Mononuclear cell (primary cell): Measurements from ENCODE around the gene BRD7. TPM values are rescaled to one million over a fixed set of nuclear protein-coding genes. Genes with fewer than 3 reads are reported as not detected.
"Not testable (repeated sequence)": the region's sequence is repeated elsewhere in the genome, so short reads cannot be mapped to it uniquely, and the experiment has no call there.

ENCODE experiments used
- H3K27me3 ChIP-seq: 2 replicates; pipeline ENCODE4 v1.6.0; 2011; ENCODE audit warnings: low read length, control low read depth; ENCODE audit not compliant: insufficient read depth
- H3K4me1 ChIP-seq: 2 replicates; pipeline ENCODE4 v1.5.1; 2011; ENCODE audit warnings: mild to moderate bottlenecking, low read length, control low read depth; ENCODE audit not compliant: insufficient read depth
- H3K4me3 ChIP-seq: 2 replicates; pipeline ENCODE4 v1.5.1; 2011; ENCODE audit warnings: mild to moderate bottlenecking, low read length, moderate library complexity
- H3K9me3 ChIP-seq: 2 replicates; pipeline ENCODE4 v1.5.1; 2011; ENCODE audit warnings: low read depth, mild to moderate bottlenecking, control low read depth, low read length
- total RNA-seq: library from RNA; depleted of rRNA; stranded (reverse); fragments of >200 nt; gene quantifications from one replicate; pipeline ENCODE4 v1.2.3, GENCODE V29; 2012

The BRD7 gene
- total RNA-seq, 1 donor, result 55.3 TPM

- Histone ChIP-seq H3K27me3 (no peaks in the 10 kb centered on the region), H3K4me3 (no peak overlapping the region), H3K4me1 (no peaks in the 10 kb centered on the region), H3K9me3 (no peaks in the 10 kb centered on the region)
Observed at GRCh38 chr16:50351952-50352351, 16.8 kb downstream of the BRD7 start.

GRCh38 chr16:50351116-50351515, 17.7 kb downstream of the BRD7 start:
- no peaks in the 10 kb centered on the region for H3K4me1 ChIP-seq
- H3K9me3 ChIP-seq, result no peaks in the 10 kb centered on the region
- no peak overlapping the region for H3K4me3 ChIP-seq

GRCh38 chr16:50345210-50345609, 23.6 kb downstream of the BRD7 start:
- H3K4me3 ChIP-seq, H3K27me3 ChIP-seq, H3K4me1 ChIP-seq, H3K9me3 ChIP-seq: not testable (repeated sequence)

More at GRCh38 chr16:50351116-50351515, 17.7 kb downstream of the BRD7 start:
- H3K27me3 ChIP-seq, result no peaks in the 10 kb centered on the region

- H3K27me3 ChIP-seq, H3K4me3 ChIP-seq, H3K4me1 ChIP-seq, H3K9me3 ChIP-seq: not testable (repeated sequence)
Observed at GRCh38 chr16:50343566-50343965, 25.2 kb downstream of the BRD7 start.

- peaks cover 24% of the 10 kb centered on the region for H3K4me1 ChIP-seq
- no peak overlapping the region for H3K4me3 ChIP-seq
- no peaks in the 10 kb centered on the region for H3K9me3 ChIP-seq
- H3K27me3 ChIP-seq, result no peaks in the 10 kb centered on the region
Observed at GRCh38 chr16:50340578-50340977, 28.2 kb downstream of the BRD7 start.

DNA sequence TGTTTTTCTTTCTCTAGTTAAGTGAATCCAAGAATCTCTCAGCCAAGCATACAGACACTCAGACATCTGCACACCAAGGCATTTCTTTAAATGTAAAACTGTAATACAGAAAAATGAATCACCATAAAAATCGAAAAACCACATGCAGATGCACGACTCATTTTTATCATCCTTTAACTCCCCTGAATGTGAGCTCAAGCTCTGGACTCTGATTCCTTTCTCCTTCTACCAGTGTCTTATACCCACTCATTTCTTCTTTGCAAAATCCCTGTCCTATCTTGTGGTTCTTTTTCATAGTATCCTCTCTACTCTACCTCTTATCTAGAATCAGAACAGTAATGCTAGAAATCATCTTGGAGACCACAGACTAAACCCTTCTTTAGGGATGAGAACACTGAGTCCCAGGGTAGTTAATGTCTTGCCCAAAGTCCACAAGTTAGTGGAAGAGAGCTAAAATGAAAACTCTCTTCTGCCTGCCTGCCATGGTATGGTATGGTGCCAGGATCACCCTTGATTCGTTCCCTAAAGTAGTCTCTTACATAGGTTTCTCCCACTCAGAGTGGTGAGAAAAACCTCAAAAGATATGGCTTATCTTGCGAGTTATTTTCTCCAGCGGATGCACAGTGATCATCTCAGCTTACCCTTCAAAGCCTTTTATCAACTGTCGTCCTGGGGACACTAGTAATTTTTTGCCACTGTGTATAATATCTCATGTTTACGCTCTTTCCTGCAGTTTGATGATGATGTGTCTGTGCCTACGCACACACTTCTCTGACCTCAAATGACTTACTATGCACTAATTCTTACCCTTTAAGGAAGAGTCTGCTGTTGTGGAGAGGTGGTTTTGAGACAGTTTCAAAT, 30.2 kb downstream of the BRD7 start:
- H3K4me3 ChIP-seq, result no peak overlapping the region
- no peaks in the 10 kb centered on the region for H3K27me3 ChIP-seq
- peaks cover 27% of the 10 kb centered on the region for H3K4me1 ChIP-seq
- no peaks in the 10 kb centered on the region for H3K9me3 ChIP-seq

DNA sequence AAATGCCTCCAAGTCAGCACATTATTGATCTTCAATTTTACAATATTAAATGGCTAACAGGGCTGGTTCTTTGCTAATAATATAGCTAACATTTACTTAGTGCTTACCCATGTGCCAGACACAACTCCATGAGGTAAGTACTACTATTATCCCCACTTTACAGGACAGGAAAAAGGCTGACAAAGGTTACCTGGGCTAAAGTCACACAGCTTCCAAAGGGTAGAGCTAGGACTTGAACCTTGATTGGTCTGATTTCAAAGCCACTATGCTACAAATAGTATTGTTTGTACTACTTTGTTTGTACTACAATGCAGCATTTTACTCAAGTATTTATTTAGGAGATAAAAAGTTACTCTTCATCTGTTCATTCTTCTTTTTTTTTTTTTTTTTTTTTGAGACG, 31.9 kb downstream of the BRD7 start:
- Histone ChIP-seq H3K9me3 (no peaks in the 10 kb centered on the region), H3K4me3 (no peak overlapping the region), H3K4me1 (peaks cover 27% of the 10 kb centered on the region), H3K27me3 (no peaks in the 10 kb centered on the region)

GRCh38 chr16:50335196-50335958, 33.4 kb downstream of the BRD7 start:
- Histone ChIP-seq H3K27me3 (no peaks in the 10 kb centered on the region), H3K4me3 (no peak overlapping the region), H3K9me3 (no peaks in the 10 kb centered on the region), H3K4me1 (peaks cover 27% of the 10 kb centered on the region)

DNA sequence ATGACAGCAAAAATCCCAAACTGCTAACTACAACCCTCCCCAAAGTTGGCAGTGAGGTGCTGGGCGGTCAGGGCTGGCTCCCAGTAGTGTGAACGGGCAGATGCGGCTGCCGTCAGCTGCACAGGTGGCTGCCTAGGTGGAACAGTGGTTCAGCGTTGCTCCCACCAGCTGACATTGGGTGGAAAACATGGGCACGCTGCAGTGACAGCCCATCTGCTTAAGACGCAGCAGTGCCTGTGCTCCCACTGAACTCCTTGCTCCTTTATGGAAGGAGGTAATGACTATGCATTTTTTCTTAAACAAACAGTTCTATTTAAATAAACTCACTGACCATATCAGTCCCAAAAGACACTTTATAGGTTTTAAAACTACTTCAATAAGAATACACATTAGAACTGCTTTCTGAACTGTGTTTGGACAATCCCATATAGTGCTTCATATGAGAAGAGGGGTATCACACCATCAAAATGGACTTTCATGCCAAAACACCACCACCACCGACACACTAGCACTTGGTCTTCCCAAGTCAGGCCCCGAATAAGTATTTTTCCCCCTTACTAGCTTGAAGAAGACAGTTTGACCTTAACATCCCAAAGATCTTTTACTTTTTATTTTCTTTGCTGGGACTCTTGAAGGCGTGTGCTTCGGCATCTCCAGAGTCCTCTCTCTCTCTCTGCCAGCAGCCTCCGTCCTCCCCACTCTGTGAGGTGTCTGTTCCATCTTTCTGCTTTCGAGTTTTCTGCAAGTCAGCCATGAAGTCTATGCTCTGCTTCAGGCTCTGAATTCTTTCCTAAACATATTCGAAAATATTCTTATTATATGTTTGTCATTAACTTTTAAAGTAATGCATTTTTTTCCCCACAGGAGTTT, 34.4 kb downstream of the BRD7 start:
- Histone ChIP-seq H3K4me1 (peaks cover 27% of the 10 kb centered on the region), H3K27me3 (no peaks in the 10 kb centered on the region), H3K4me3 (no peak overlapping the region), H3K9me3 (no peaks in the 10 kb centered on the region)

DNA sequence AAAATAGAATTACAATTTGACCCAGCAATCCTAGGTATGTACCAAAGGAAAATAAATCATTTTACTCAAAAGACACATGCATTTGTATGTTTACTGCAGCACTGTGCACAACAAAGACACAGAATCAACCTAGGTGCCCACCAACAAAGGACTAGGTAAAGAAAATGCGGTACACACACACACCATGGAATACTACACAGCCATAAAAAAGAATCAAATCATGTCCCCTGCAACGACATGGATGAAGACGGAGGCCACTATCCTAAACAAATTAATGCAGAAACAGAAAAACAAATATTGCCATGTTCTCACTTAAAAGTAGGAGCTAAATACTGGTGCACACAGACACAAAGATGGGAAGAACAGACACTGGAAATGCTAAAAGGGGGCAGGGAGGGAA, 36.2 kb downstream of the BRD7 start:
- Histone ChIP-seq H3K4me1 (peaks cover 16% of the 10 kb centered on the region), H3K9me3 (no peaks in the 10 kb centered on the region), H3K4me3 (no peak overlapping the region), H3K27me3 (no peaks in the 10 kb centered on the region)

- Histone ChIP-seq H3K4me1 (peaks cover 7% of the 10 kb centered on the region), H3K27me3 (no peaks in the 10 kb centered on the region), H3K4me3 (no peak overlapping the region), H3K9me3 (no peaks in the 10 kb centered on the region)
Observed at GRCh38 chr16:50331570-50331969, 37.2 kb downstream of the BRD7 start.

- Histone ChIP-seq H3K27me3 (no peaks in the 10 kb centered on the region), H3K4me1 (no peaks in the 10 kb centered on the region), H3K9me3 (no peaks in the 10 kb centered on the region), H3K4me3 (no peak overlapping the region)
Observed at GRCh38 chr16:50329446-50330189, 39.2 kb downstream of the BRD7 start.

- H3K4me1 ChIP-seq, result peaks cover 6% of the 10 kb centered on the region
- H3K27me3 ChIP-seq, result no peaks in the 10 kb centered on the region
- no peaks in the 10 kb centered on the region for H3K9me3 ChIP-seq
- no peak overlapping the region for H3K4me3 ChIP-seq
Observed at GRCh38 chr16:50326835-50327465, 41.8 kb downstream of the BRD7 start.

DNA sequence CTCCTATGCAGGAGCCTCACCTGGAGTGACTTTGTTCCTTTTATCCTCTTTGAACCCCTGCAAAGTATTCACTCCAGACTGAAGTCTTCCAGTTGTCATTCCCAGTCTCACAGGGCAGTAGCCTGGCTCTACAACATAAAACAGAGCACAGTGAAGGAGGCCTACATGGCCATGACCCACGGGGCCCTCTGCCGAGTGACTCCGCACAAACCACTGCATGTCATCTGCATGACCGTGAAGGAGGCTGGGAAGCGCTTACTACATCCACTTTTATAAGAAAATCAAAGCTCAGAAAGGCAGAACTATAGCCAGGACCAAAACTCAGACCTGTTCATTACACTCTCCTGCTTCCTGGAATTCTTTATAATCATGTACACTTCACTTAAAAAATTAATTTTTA, 42.5 kb downstream of the BRD7 start:
- Histone ChIP-seq H3K4me1 (peaks cover 6% of the 10 kb centered on the region), H3K9me3 (no peaks in the 10 kb centered on the region), H3K4me3 (no peak overlapping the region), H3K27me3 (no peaks in the 10 kb centered on the region)
